ENCODE measurements around the gene SIGLEC9. TPM values are rescaled to one million over a fixed set of nuclear protein-coding genes. Genes with fewer than 3 reads are reported as not detected.

The SIGLEC9 gene
- total RNA-seq, 1 donor from 2014 or later = not detected

- H3K4me1 Mint-ChIP-seq (ENCODE audit: unreplicated experiment) = no peaks in the 10 kb centered on the region
- H3K4me3 Mint-ChIP-seq (ENCODE audit: unreplicated experiment) = no peak overlapping the region
- TF ChIP-seq, protein P1, sequence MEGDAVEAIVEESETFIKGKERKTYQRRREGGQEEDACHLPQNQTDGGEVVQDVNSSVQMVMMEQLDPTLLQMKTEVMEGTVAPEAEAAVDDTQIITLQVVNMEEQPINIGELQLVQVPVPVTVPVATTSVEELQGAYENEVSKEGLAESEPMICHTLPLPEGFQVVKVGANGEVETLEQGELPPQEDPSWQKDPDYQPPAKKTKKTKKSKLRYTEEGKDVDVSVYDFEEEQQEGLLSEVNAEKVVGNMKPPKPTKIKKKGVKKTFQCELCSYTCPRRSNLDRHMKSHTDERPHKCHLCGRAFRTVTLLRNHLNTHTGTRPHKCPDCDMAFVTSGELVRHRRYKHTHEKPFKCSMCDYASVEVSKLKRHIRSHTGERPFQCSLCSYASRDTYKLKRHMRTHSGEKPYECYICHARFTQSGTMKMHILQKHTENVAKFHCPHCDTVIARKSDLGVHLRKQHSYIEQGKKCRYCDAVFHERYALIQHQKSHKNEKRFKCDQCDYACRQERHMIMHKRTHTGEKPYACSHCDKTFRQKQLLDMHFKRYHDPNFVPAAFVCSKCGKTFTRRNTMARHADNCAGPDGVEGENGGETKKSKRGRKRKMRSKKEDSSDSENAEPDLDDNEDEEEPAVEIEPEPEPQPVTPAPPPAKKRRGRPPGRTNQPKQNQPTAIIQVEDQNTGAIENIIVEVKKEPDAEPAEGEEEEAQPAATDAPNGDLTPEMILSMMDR (IDR thresholded peaks at IDR 0.05) = no peak
- no peak overlapping the region for H3K27ac Mint-ChIP-seq (ENCODE audit: unreplicated experiment)
- DNase-seq (ENCODE audit: extremely low spot score, unreplicated experiment) = no peak
- peaks cover 16% of the 10 kb centered on the region for H3K9me3 Mint-ChIP-seq (ENCODE audit: unreplicated experiment)
- H3K27me3 Mint-ChIP-seq (ENCODE audit: unreplicated experiment) = no peaks in the 10 kb centered on the region
- H3K36me3 Mint-ChIP-seq (ENCODE audit: unreplicated experiment) = no peaks in the 10 kb centered on the region
Observed at GRCh38 chr19:51135004-51135403, 10.3 kb downstream of the SIGLEC9 start.

- no peak for DNase-seq (ENCODE audit: extremely low spot score, unreplicated experiment)
- peaks cover 16% of the 10 kb centered on the region for H3K9me3 Mint-ChIP-seq (ENCODE audit: unreplicated experiment)
Observed at GRCh38 chr19:51135986-51136762, 11.5 kb downstream of the SIGLEC9 start.

GRCh38 chr19:51136851-51137551 is 12.3 kb downstream of the SIGLEC9 start:
- Mint-ChIP-seq H3K9me3 (ENCODE audit: unreplicated experiment) (peaks cover 16% of the 10 kb centered on the region), H3K4me1 (ENCODE audit: unreplicated experiment) (no peaks in the 10 kb centered on the region), H3K4me3 (ENCODE audit: unreplicated experiment) (no peak overlapping the region), H3K27ac (ENCODE audit: unreplicated experiment) (no peak overlapping the region), H3K27me3 (ENCODE audit: unreplicated experiment) (peaks cover 2% of the 10 kb centered on the region), H3K36me3 (ENCODE audit: unreplicated experiment) (no peaks in the 10 kb centered on the region)
- TF ChIP-seq, protein P1 (IDR thresholded peaks at IDR 0.05) = no peak
- DNase-seq (ENCODE audit: extremely low spot score, unreplicated experiment) = no peak

More at GRCh38 chr19:51135986-51136762, 11.5 kb downstream of the SIGLEC9 start:
- Mint-ChIP-seq H3K27ac (ENCODE audit: unreplicated experiment) (no peak overlapping the region), H3K27me3 (ENCODE audit: unreplicated experiment) (peaks cover 2% of the 10 kb centered on the region), H3K4me1 (ENCODE audit: unreplicated experiment) (no peaks in the 10 kb centered on the region), H3K4me3 (ENCODE audit: unreplicated experiment) (no peak overlapping the region), H3K36me3 (ENCODE audit: unreplicated experiment) (no peaks in the 10 kb centered on the region)
- TF ChIP-seq, protein P1 (IDR thresholded peaks at IDR 0.05) = no peak

DNA sequence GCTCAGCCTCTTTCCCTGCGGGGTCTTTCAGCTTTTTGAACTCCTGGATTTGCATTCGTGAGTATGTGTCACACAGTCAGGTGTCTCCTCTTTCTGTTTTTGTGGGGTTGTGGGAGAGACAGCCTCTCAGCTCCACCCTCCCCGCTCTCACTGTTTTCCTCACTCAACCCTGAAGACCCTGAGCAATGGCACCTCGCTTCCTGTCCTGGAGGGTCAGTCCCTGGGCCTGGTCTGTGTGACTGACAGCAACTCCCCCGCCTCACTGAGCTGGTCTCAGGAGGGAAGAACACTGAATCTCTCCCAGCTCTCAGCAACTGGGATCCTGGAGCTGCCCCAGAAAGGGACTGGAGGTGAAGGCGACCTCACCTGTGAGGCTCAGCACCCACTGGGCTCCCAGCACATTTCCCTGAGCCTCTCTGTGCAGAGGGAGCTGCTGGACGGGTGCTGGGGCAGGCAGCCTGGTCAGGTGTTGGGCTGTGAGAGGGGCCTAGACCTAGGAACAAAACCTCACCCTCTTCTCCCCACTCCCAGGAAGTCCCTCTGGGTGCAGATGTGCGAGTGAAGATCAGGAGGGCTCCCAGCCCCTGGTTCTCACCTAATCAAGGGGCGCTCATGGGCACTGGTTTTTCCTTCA is 13.2 kb downstream of the SIGLEC9 start:
- TF ChIP-seq, protein P1 (IDR thresholded peaks at IDR 0.05) = no peak
- peaks cover 16% of the 10 kb centered on the region for H3K9me3 Mint-ChIP-seq (ENCODE audit: unreplicated experiment)
- no peaks in the 10 kb centered on the region for H3K4me1 Mint-ChIP-seq (ENCODE audit: unreplicated experiment)
- DNase-seq (ENCODE audit: extremely low spot score, unreplicated experiment) = no peak
- H3K36me3 Mint-ChIP-seq (ENCODE audit: unreplicated experiment) = no peaks in the 10 kb centered on the region
- H3K4me3 Mint-ChIP-seq (ENCODE audit: unreplicated experiment) = no peak overlapping the region
- H3K27me3 Mint-ChIP-seq (ENCODE audit: unreplicated experiment) = peaks cover 2% of the 10 kb centered on the region
- no peak overlapping the region for H3K27ac Mint-ChIP-seq (ENCODE audit: unreplicated experiment)

GRCh38 chr19:51138549-51138979 is 13.9 kb downstream of the SIGLEC9 start:
- Mint-ChIP-seq H3K27ac (ENCODE audit: unreplicated experiment) (no peak overlapping the region), H3K36me3 (ENCODE audit: unreplicated experiment) (no peaks in the 10 kb centered on the region), H3K4me1 (ENCODE audit: unreplicated experiment) (no peaks in the 10 kb centered on the region)

More at GRCh38 chr19:51138549-51138979, 13.9 kb downstream of the SIGLEC9 start:
- H3K27me3 Mint-ChIP-seq (ENCODE audit: unreplicated experiment) = peaks cover 2% of the 10 kb centered on the region
- TF ChIP-seq, protein P1 (IDR thresholded peaks at IDR 0.05) = no peak
- H3K9me3 Mint-ChIP-seq (ENCODE audit: unreplicated experiment) = peaks cover 16% of the 10 kb centered on the region
- DNase-seq (ENCODE audit: extremely low spot score, unreplicated experiment) = no peak
- H3K4me3 Mint-ChIP-seq (ENCODE audit: unreplicated experiment) = no peak overlapping the region

All from osteocyte (in vitro differentiated cells).